LNCaP clone FGC (cell line): ENCODE data around the gene HS1BP3.

Experiments
- DNase-seq: peaks from one replicate; pipeline ENCODE4 v3.0.0-alpha.2; 2011; ENCODE audit warnings: low read depth
- H3K4me3 ChIP-seq: 2 replicates; pipeline ENCODE4 v1.5.1; 2011; ENCODE audit warnings: mild to moderate bottlenecking, low read depth, low read length, control low read depth
- CTCF ChIP-seq: IDR thresholded peaks from 2 replicates; pipeline ENCODE4 v1.5.1; 2012; ENCODE audit warnings: mild to moderate bottlenecking; ENCODE audit not compliant: control insufficient read depth, insufficient read depth; ENCODE audit errors: extremely low read depth

HS1BP3 gene

GRCh38 chr2:20678780-20679179, 27.9 kb upstream of the HS1BP3 start:
- TF ChIP-seq CTCF = no peak
- no peak overlapping the region for H3K4me3 ChIP-seq
- no peak for DNase-seq

GRCh38 chr2:20678086-20678395, 27.1 kb upstream of the HS1BP3 start:
- DNase-seq = no peak
- H3K4me3 ChIP-seq = no peak overlapping the region
- no peak for TF ChIP-seq CTCF

GRCh38 chr2:20677301-20678085, 26.6 kb upstream of the HS1BP3 start:
- TF ChIP-seq CTCF = peak; percentile 35; the same call in 1 of the 2 replicates
- no peak overlapping the region for H3K4me3 ChIP-seq
- peak; percentile 82 for DNase-seq

- no peak for TF ChIP-seq CTCF
- DNase-seq = no peak
- no peak overlapping the region for H3K4me3 ChIP-seq
Observed at GRCh38 chr2:20676353-20677215, 25.7 kb upstream of the HS1BP3 start.

- no peak for DNase-seq
- no peak for TF ChIP-seq CTCF
- H3K4me3 ChIP-seq = no peak overlapping the region
Observed at GRCh38 chr2:20675701-20676352, 24.9 kb upstream of the HS1BP3 start.

GRCh38 chr2:20674974-20675679, 24.2 kb upstream of the HS1BP3 start:
- H3K4me3 ChIP-seq = no peak overlapping the region
- TF ChIP-seq CTCF = no peak
- no peak for DNase-seq
